OCI-LY7 (cell line): Measurements from ENCODE around the gene SPOCK1. TPM values are rescaled to one million over a fixed set of nuclear protein-coding genes. Genes with fewer than 3 reads are reported as not detected.

Experiments used
- BruUV-seq: library from RNA; stranded (reverse); fragments of 400-500 nt; replicated peaks from 2 replicates; lab custom pipeline; 2021; lab: Mats Ljungman, UMichigan
- CTCF ChIA-PET: fragments of 300-600 bp; sonication (Branson Sonifier 250); formaldehyde crosslinking; loops from one replicate; lab custom pipeline; 2022; ENCODE audit warnings: antibody characterized with exemption; ENCODE audit not compliant: unreplicated experiment; lab: Charles Lee
- POLR2A ChIA-PET: fragments of 300-600 bp; sonication (Branson Sonifier 250); formaldehyde crosslinking; loops from one replicate; lab custom pipeline; 2022; ENCODE audit warnings: antibody characterized with exemption; lab: Charles Lee
- DNase-seq: peaks from one replicate; pipeline ENCODE4 v3.0.0-alpha.2; 2015; ENCODE audit warnings: low spot score
- H2AFZ ChIP-seq: fragments of 200-600 bp; sonication (generic), shearing (Covaris generic); 2 replicates; pipeline ENCODE4 v1.6.1; 2014; ENCODE audit warnings: mild to moderate bottlenecking, antibody characterized with exemption, low read length, moderate library complexity
- H3K27ac ChIP-seq: fragments of 200-600 bp; sonication (generic); 2 replicates; pipeline ENCODE4 v1.5.1; 2014; ENCODE audit warnings: mixed run types, low read depth, mild to moderate bottlenecking, moderate library complexity, low read length, inconsistent platforms; ENCODE audit not compliant: poor library complexity, severe bottlenecking
- H3K36me3 ChIP-seq: fragments of 200-600 bp; sonication (generic); 2 replicates; pipeline ENCODE4 v1.6.1; 2014; ENCODE audit warnings: mild to moderate bottlenecking, antibody characterized with exemption, low read length, moderate library complexity, mixed read lengths; ENCODE audit not compliant: insufficient read depth
- H3K4me1 ChIP-seq: fragments of 200-600 bp; sonication (generic); 2 replicates; pipeline ENCODE4 v1.5.1; 2014; ENCODE audit warnings: mild to moderate bottlenecking, low read length; ENCODE audit not compliant: insufficient read depth, poor library complexity, severe bottlenecking
- H3K4me2 ChIP-seq: fragments of 200-600 bp; sonication (generic); 2 replicates; pipeline ENCODE4 v1.6.1; 2014; ENCODE audit warnings: mild to moderate bottlenecking, low read length
- H3K4me3 ChIP-seq: fragments of 200-600 bp; sonication (generic); 2 replicates; pipeline ENCODE4 v1.5.1; 2014; ENCODE audit warnings: mild to moderate bottlenecking, low read depth, low read length; ENCODE audit not compliant: poor library complexity, severe bottlenecking
- H3K79me2 ChIP-seq: fragments of 200-600 bp; sonication (generic); 2 replicates; pipeline ENCODE4 v1.6.1; 2016; ENCODE audit warnings: low read depth, mild to moderate bottlenecking, low read length, moderate library complexity, mixed read lengths; ENCODE audit not compliant: insufficient read depth
- H3K9me2 ChIP-seq: fragments of 200-600 bp; sonication (generic); 2 replicates; pipeline ENCODE4 v1.6.1; 2016; ENCODE audit warnings: mild to moderate bottlenecking, low read length, mixed read lengths; ENCODE audit not compliant: insufficient read depth
- H3K9me3 ChIP-seq: fragments of 200-600 bp; sonication (generic); 2 replicates; pipeline ENCODE4 v1.6.1; 2014; ENCODE audit warnings: mild to moderate bottlenecking, mixed run types, low read length, mixed read lengths
- H4K20me1 ChIP-seq: fragments of 200-600 bp; sonication (generic); 2 replicates; pipeline ENCODE4 v1.6.1; 2014; ENCODE audit warnings: mild to moderate bottlenecking, antibody characterized with exemption, low read length, moderate library complexity, mixed read lengths; ENCODE audit not compliant: insufficient read depth
- EZH2phosphoT487 ChIP-seq: fragments of 200-600 bp; sonication (generic); IDR thresholded peaks from 2 replicates; pipeline ENCODE4 v1.6.1; 2018; ENCODE audit warnings: low read depth, borderline replicate concordance, mild to moderate bottlenecking, mixed run types, antibody characterized with exemption, low read length, moderate library complexity, mixed read lengths
- intact Hi-C: fragments of 100-400 bp; cut with micrococcal nuclease; formaldehyde crosslinking; loops from one replicate; pipeline ENCODE4 v1.10.0; 2022; ENCODE audit not compliant: unreplicated experiment
- total RNA-seq, 2 experiments: library from RNA; depleted of rRNA in 1 of 2; stranded (reverse); fragments of >200 nt in 1 of 2; shearing (Covaris generic) in 1 of 2; gene quantifications; 2 replicates each; pipeline ENCODE4 v1.2.3, GENCODE V29; 2014 to 2022
- TF ChIP-seq, protein P1 (sequence below): fragments of 200-600 bp; sonication (generic); conservative IDR thresholded peaks from 2 replicates; pipeline ENCODE4 v1.5.1; 2014; ENCODE audit warnings: mild to moderate bottlenecking, antibody characterized with exemption, low read length, moderate library complexity, mixed read lengths

SPOCK1 gene
- total RNA-seq, 2 experiments from 2014 or later: 0.29 to 1.5 TPM

DNA sequence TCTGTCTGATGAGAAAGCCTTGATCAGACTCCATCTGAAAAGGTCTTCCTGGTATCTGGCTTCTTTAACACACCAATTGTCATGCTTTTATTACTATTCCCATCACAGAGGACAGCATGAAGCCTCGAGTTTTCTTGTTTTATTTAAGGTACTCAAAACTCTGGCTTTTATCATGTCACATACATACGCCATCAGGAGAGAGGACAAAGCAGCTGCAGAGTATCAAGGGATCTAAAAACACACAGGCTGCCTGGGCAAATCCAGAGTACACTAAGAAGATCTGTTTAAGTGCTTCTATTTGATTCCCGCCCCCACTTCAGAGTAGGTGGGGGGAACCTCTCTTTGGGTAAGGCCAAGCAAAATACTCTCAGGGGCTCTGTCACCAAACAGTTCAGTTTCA lies 277.2 kb downstream of the SPOCK1 start:
- Histone ChIP-seq H3K9me3 (no peaks in the 10 kb centered on the region), H3K36me3 (no peaks in the 10 kb centered on the region), H3K9me2 (no peaks in the 10 kb centered on the region), H2AFZ (no peak overlapping the region), H3K4me3 (no peak overlapping the region), H4K20me1 (no peaks in the 10 kb centered on the region), H3K4me1 (no peaks in the 10 kb centered on the region), H3K4me2 (no peak overlapping the region), H3K27ac (no peak overlapping the region), H3K79me2 (no peaks in the 10 kb centered on the region)
- no TSS peak for BruUV-seq
- CTCF ChIA-PET: no interaction called here
- no peak for DNase-seq
- TF ChIP-seq, protein P1, sequence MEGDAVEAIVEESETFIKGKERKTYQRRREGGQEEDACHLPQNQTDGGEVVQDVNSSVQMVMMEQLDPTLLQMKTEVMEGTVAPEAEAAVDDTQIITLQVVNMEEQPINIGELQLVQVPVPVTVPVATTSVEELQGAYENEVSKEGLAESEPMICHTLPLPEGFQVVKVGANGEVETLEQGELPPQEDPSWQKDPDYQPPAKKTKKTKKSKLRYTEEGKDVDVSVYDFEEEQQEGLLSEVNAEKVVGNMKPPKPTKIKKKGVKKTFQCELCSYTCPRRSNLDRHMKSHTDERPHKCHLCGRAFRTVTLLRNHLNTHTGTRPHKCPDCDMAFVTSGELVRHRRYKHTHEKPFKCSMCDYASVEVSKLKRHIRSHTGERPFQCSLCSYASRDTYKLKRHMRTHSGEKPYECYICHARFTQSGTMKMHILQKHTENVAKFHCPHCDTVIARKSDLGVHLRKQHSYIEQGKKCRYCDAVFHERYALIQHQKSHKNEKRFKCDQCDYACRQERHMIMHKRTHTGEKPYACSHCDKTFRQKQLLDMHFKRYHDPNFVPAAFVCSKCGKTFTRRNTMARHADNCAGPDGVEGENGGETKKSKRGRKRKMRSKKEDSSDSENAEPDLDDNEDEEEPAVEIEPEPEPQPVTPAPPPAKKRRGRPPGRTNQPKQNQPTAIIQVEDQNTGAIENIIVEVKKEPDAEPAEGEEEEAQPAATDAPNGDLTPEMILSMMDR: no peak
- POLR2A ChIA-PET: interaction anchor here (0.5 kb wide), 1 partner anchor 230 kb away, joined by 3 read pairs; no protein-coding TSS in a partner anchor
- intact Hi-C loops: no loop called here

DNA sequence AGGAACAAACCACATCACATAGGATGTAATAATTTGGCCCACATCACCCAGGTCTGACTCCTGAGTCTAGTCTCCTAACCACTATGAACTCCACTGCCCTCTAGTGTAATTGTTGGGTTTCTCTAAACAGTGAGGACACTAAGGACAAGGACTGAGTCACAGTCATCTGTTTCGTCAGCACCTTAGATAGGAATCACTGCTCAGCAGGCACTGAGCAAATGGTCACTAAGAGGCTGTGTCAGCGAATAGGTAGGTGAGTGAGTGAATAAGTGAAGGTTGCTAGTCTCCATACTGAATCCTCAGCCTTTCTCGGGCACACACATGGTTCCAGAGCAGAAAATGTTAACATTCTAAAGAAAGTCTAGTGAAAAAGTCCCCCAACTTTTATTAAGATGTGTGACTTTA lies 278.6 kb downstream of the SPOCK1 start:
- no TSS peak for BruUV-seq
- POLR2A ChIA-PET: no interaction called here
- Histone ChIP-seq H3K9me3 (no peaks in the 10 kb centered on the region), H3K4me1 (no peaks in the 10 kb centered on the region), H3K27ac (no peak overlapping the region), H3K4me3 (no peak overlapping the region), H3K9me2 (no peaks in the 10 kb centered on the region), H3K79me2 (no peaks in the 10 kb centered on the region), H3K4me2 (no peak overlapping the region), H2AFZ (no peak overlapping the region), H4K20me1 (no peaks in the 10 kb centered on the region), H3K36me3 (no peaks in the 10 kb centered on the region)
- CTCF ChIA-PET: no interaction called here
- DNase-seq: peak; percentile 75
- intact Hi-C loops: loop anchor here (1.0 kb wide), 2 partner anchors 145 to 418 kb away; no protein-coding TSS in a partner anchor
- TF ChIP-seq, protein P1: peak; percentile 85
- TF ChIP-seq EZH2phosphoT487: no peak

DNA sequence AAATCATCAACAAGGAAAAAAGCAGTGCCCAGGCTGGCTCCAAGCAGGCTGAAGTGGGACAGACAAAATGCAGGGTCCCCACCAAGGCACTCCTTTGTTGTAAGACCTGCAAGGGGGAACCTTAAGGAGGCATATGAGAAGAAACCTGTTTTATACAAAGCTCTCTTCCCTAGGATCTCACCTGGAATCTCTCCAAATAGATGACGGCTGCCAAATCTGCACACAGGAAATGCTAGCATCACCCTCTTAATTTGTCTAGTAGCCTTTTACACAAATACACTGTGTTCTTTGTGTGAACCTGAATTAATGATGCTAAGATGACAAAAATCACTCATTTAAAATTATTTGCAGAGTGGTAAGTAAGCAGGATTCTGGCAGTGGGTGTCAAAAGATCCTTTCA lies 280.2 kb downstream of the SPOCK1 start:
- Histone ChIP-seq H3K27ac (no peak overlapping the region), H3K79me2 (no peaks in the 10 kb centered on the region), H3K9me2 (no peaks in the 10 kb centered on the region), H3K36me3 (no peaks in the 10 kb centered on the region), H4K20me1 (no peaks in the 10 kb centered on the region), H3K4me3 (no peak overlapping the region), H3K4me1 (no peaks in the 10 kb centered on the region), H2AFZ (no peak overlapping the region), H3K4me2 (no peak overlapping the region), H3K9me3 (no peaks in the 10 kb centered on the region)
- BruUV-seq: no TSS peak
- ChIA-PET POLR2A (interaction anchor here (1.1 to 1.5 kb wide), 2 partner anchors 16 to 22 kb away, joined by 3 to 4 read pairs; no protein-coding TSS in a partner anchor), CTCF (interaction anchor here (0.7 kb wide), 1 partner anchor 132 kb away, joined by 3 read pairs; no protein-coding TSS in a partner anchor)
- intact Hi-C loops: no loop called here
- TF ChIP-seq, protein P1: no peak
- TF ChIP-seq EZH2phosphoT487: no peak
- no peak for DNase-seq
